HPDE6-E6E7 (cell line): Measurements from ENCODE around the gene HOXB2.
A peak's percentile ranks its signal among the peaks of the same experiment; 100 is the strongest.

Experiments used
- DNase-seq: peaks from one replicate; pipeline ENCODE4 v3.0.0; 2011; ENCODE audit warnings: missing footprints; ENCODE audit errors: extremely low spot score

Gene HOXB2

GRCh38 chr17:48565925-48566710 lies 21.2 kb upstream of the HOXB2 start:
- no peak for DNase-seq

GRCh38 chr17:48565022-48565554 lies 20.2 kb upstream of the HOXB2 start:
- no peak for DNase-seq

GRCh38 chr17:48564188-48565021 lies 19.5 kb upstream of the HOXB2 start:
- peak; percentile 14 for DNase-seq

GRCh38 chr17:48563867-48564187 lies 18.9 kb upstream of the HOXB2 start:
- DNase-seq = no peak

GRCh38 chr17:48563385-48563838 lies 18.5 kb upstream of the HOXB2 start:
- no peak for DNase-seq

GRCh38 chr17:48562934-48563333 lies 18.0 kb upstream of the HOXB2 start:
- DNase-seq = no peak

GRCh38 chr17:48561884-48562810 lies 17.2 kb upstream of the HOXB2 start:
- no peak for DNase-seq

- DNase-seq = no peak
Measured at GRCh38 chr17:48559840-48560817, 15.2 kb upstream of the HOXB2 start.

GRCh38 chr17:48559122-48559839 lies 14.4 kb upstream of the HOXB2 start:
- DNase-seq = no peak

GRCh38 chr17:48558831-48559121 lies 13.9 kb upstream of the HOXB2 start:
- DNase-seq = no peak

GRCh38 chr17:48558057-48558830 lies 13.3 kb upstream of the HOXB2 start:
- DNase-seq = no peak

- DNase-seq = no peak
Measured at GRCh38 chr17:48556576-48557401, 11.9 kb upstream of the HOXB2 start.

- DNase-seq = no peak
Measured at GRCh38 chr17:48556229-48556575, 11.3 kb upstream of the HOXB2 start.

- peak; percentile 60 for DNase-seq
Measured at GRCh38 chr17:48555258-48556228, 10.6 kb upstream of the HOXB2 start.

GRCh38 chr17:48554412-48555257 lies 9.7 kb upstream of the HOXB2 start:
- no peak for DNase-seq

GRCh38 chr17:48553826-48554225 lies 8.9 kb upstream of the HOXB2 start:
- no peak for DNase-seq
